Right lobe of liver (tissue), 6 donors: ENCODE measurements around the gene BMF. TPM values are rescaled to one million over a fixed set of nuclear protein-coding genes. Genes with fewer than 3 reads are reported as not detected.

Experiments used
- ATAC-seq, 4 donors: fragments of 200-7000 bp; cut with Tn5 transposase; one replicate each; pipeline ENCODE4 v1.9.1; 2020; ENCODE audit warnings: mild to moderate bottlenecking in 4 of 4, moderate library complexity in 4 of 4
- DNase-seq, 3 donors: peaks; one replicate each; pipeline ENCODE4 v3.0.0-alpha.2; 2020
- H3K27ac ChIP-seq, 3 donors: fragments of 200-600 bp; one replicate each; pipeline ENCODE4 v1.8.0; 2022
- H3K27me3 ChIP-seq, 2 donors: fragments of 200-600 bp; one replicate each; pipeline ENCODE4 v1.8.0; 2022
- H3K36me3 ChIP-seq, 4 donors: fragments of 200-600 bp; sonication (generic) in 1 of 4; one replicate each; pipeline versions ENCODE4 v1.5.1 to v1.8.0; 2017 to 2022; ENCODE audit warnings: control low read depth in 1 of 4
- H3K4me1 ChIP-seq, 4 donors: fragments of 200-600 bp; sonication (generic) in 1 of 4; one replicate each; pipeline versions ENCODE4 v1.5.1 to v1.8.0; 2017 to 2022; ENCODE audit warnings: control low read depth in 1 of 4
- H3K4me3 ChIP-seq, 3 donors: fragments of 200-600 bp; one replicate each; pipeline ENCODE4 v1.8.0; 2022
- H3K9me3 ChIP-seq, 4 donors: fragments of 200-600 bp; sonication (generic) in 1 of 4; one replicate each; pipeline versions ENCODE4 v1.5.1 to v1.8.0; 2017 to 2022; ENCODE audit warnings: control low read depth in 1 of 4
- POLR2A ChIP-seq: fragments of 450-650 bp; IDR thresholded peaks from one replicate; pipeline ENCODE4 v1.6.1; 2017; ENCODE audit warnings: antibody characterized with exemption, mild to moderate bottlenecking
- WGBS: methylation state at CpG from one replicate; pipeline ENCODE4 v1.1.6; 2018; ENCODE audit warnings: low coverage, low lambda C conversion rate; ENCODE audit not compliant: insufficient coverage; ENCODE audit errors: missing lambda C conversion rate; 5-methylcytosine and 5-hydroxymethylcytosine counted together
- intact Hi-C, 2 donors: fragments of 100-400 bp; cut with DNase I; formaldehyde crosslinking; loops; one replicate each; pipeline versions ENCODE4 v1.11.2 to v1.14.1; 2022
- total RNA-seq, 6 experiments: library from RNA; depleted of rRNA in 2 of 6; stranded (reverse); fragments of >200 nt in 2 of 6; fragmentation: NEBNext Ultra II Directional in 3 of 6; extraction: Animal tissue kit (Norgen Biotek cat#: 25700) in 3 of 6; gene quantifications; one replicate each; pipeline versions ENCODE4 v1.1.0 to v1.2.4, GENCODE V29; 2016 to 2023
- TF ChIP-seq, protein P1 (sequence below), 4 donors: fragments of 200-600 bp in 3 of 4; fragments of 450-650 bp in 1 of 4; IDR thresholded peaks; one replicate each; pipeline versions ENCODE4 v1.5.1 to v1.8.0; 2016 to 2022; ENCODE audit warnings: antibody characterized with exemption in 4 of 4, mild to moderate bottlenecking in 2 of 4
- donor health status: DM: no; HTN: yes; CAD: no.
- donor health status: DM: no; HTN: no; CAD: no.
- donor health status: DM: no; HTN: no; CAD: no.
- donor health status: DM: no; HTN: yes; CAD: no.
- donor health status: DM: no; HTN: yes; CAD: no.

BMF gene
- total RNA-seq, 6 experiments from 2014 or later: 1.7 to 7.3 (median 3.4) TPM

DNA sequence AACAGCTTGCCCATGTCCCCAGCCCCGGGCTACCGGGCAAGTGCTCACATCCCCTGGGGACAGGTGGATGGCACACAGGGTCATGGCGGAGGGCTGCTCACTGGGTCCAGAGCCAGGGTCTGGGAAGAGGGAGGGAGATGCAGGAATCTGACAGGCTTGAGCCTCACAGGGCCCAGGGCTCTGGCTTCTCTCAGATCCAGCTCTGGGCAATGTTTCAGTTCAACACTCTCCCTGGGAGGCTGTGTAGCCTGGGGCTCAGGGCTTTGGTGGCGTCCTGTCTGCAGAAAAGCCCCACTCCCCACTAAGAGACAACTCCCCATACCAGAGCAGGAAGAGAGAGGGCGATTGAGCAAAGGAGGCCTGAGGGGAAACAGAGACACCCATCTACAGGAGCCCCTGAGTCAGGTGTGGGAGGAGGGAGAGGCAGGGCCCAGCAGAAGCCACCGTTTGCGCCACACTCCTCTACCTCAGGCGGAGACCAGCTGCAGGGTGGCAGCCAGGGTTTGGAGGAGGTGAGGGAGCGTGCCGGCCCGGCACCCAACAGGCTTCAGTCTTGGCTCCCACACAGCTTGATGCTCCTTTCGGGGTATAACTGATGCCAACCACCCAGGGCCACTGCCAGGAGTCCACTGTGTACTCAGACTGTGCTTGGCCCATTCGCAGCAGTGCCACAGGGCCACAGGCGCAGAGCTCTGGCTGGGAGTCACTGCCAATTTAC is 52.9 kb downstream of the BMF start:
- WGBS: 28% methylated on average over 4 of the region's 14 CpGs
- Histone ChIP-seq H3K4me1 (peaks cover 0 to 28% (median 12%) of the 10 kb centered on the region in 4 donors), H3K27ac (peak overlapping the region in 2 of 3 donors; percentile 19 to 50), H3K9me3 (no peaks in the 10 kb centered on the region), H3K27me3 (no peaks in the 10 kb centered on the region), H3K4me3 (no peak overlapping the region), H3K36me3 (no peaks in the 10 kb centered on the region)
- DNase-seq (peak; percentile 74 to 98 (median 93)), ATAC-seq (peak; percentile 74 to 89 (median 86))
- TF ChIP-seq, protein P1, sequence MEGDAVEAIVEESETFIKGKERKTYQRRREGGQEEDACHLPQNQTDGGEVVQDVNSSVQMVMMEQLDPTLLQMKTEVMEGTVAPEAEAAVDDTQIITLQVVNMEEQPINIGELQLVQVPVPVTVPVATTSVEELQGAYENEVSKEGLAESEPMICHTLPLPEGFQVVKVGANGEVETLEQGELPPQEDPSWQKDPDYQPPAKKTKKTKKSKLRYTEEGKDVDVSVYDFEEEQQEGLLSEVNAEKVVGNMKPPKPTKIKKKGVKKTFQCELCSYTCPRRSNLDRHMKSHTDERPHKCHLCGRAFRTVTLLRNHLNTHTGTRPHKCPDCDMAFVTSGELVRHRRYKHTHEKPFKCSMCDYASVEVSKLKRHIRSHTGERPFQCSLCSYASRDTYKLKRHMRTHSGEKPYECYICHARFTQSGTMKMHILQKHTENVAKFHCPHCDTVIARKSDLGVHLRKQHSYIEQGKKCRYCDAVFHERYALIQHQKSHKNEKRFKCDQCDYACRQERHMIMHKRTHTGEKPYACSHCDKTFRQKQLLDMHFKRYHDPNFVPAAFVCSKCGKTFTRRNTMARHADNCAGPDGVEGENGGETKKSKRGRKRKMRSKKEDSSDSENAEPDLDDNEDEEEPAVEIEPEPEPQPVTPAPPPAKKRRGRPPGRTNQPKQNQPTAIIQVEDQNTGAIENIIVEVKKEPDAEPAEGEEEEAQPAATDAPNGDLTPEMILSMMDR (IDR thresholded peaks at IDR 0.05): no peak
- TF ChIP-seq POLR2A: no peak
- intact Hi-C loops: loop anchor here in 1 of 2 donors (10.0 kb wide), 1 partner anchor 59 kb away; no protein-coding TSS in a partner anchor

- WGBS: 11% methylated on average over 3 of the region's 6 CpGs
Measured at GRCh38 chr15:40054855-40055575, 53.7 kb downstream of the BMF start.

DNA sequence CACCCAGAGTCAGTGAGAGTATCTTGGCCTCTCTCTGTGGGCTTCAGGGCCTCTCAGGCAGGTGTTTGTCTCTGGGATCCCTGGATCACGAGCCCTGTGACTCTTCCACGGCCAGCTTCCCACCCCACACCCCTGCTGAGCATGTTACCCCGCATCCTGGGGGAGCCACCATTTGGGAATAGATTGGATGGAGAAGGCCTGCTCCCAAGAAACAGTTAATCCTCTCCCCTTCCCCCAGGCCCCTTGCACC is 54.1 kb downstream of the BMF start:
- TF ChIP-seq, protein P1 (IDR thresholded peaks at IDR 0.05): no peak
- TF ChIP-seq POLR2A: no peak
- Histone ChIP-seq H3K4me1 (peaks cover 0 to 28% (median 12%) of the 10 kb centered on the region in 4 donors), H3K9me3 (no peaks in the 10 kb centered on the region), H3K27me3 (no peaks in the 10 kb centered on the region), H3K27ac (no peak overlapping the region), H3K36me3 (no peaks in the 10 kb centered on the region), H3K4me3 (no peak overlapping the region)
- intact Hi-C loops: loop anchor here in 1 of 2 donors (10.0 kb wide), 1 partner anchor 60 kb away; no protein-coding TSS in a partner anchor
- DNase-seq: no peak
- ATAC-seq: no peak
- WGBS: 87% methylated on average over 3 of the region's 3 CpGs

More at GRCh38 chr15:40054855-40055575, 53.7 kb downstream of the BMF start:
- Histone ChIP-seq H3K27ac (peak overlapping the region in 2 of 3 donors; percentile 19 to 50), H3K4me3 (no peak overlapping the region), H3K9me3 (no peaks in the 10 kb centered on the region), H3K4me1 (peaks cover 0 to 28% (median 12%) of the 10 kb centered on the region in 4 donors), H3K27me3 (no peaks in the 10 kb centered on the region), H3K36me3 (no peaks in the 10 kb centered on the region)
- DNase-seq: peak; percentile 80 to 96 (median 90)
- intact Hi-C loops: loop anchor here in 1 of 2 donors (10.0 kb wide), 1 partner anchor 60 kb away; no protein-coding TSS in a partner anchor
- peak; percentile 77 to 87 (median 82) for ATAC-seq
- no peak for TF ChIP-seq POLR2A

- no peak for TF ChIP-seq POLR2A
- TF ChIP-seq, protein P1 (IDR thresholded peaks at IDR 0.05): no peak
- ATAC-seq: no peak
- H3K4me3 ChIP-seq: no peak overlapping the region
- no peaks in the 10 kb centered on the region for H3K9me3 ChIP-seq
- H3K27me3 ChIP-seq: no peaks in the 10 kb centered on the region
- no peak overlapping the region for H3K27ac ChIP-seq
- WGBS: 100% methylated on average over 1 of the region's 14 CpGs
- intact Hi-C loops: loop anchor here in 1 of 2 donors (10.0 kb wide), 1 partner anchor 61 kb away; no protein-coding TSS in a partner anchor
- H3K4me1 ChIP-seq: peaks cover 0 to 28% (median 12%) of the 10 kb centered on the region in 4 donors
- DNase-seq: no peak
- H3K36me3 ChIP-seq: no peaks in the 10 kb centered on the region
Measured at GRCh38 chr15:40053831-40054604, 54.7 kb downstream of the BMF start.
